Spinal cord (tissue), 10 donors: ENCODE results near the gene MBD4. TPM values are rescaled to one million over a fixed set of nuclear protein-coding genes. Genes with fewer than 3 reads are reported as not detected.
"Not testable (repeated sequence)": the region's sequence is repeated elsewhere in the genome, so short reads cannot be mapped to it uniquely, and the experiment has no call there.

ENCODE experiments used
- DNase-seq, 6 donors: peaks; one replicate each; pipeline versions ENCODE4 v3.0.0 to v3.0.0-alpha.2; 2013 to 2015; ENCODE audit warnings: low spot score in 6 of 6, low read depth in 4 of 6
- H3K27ac ChIP-seq: one replicate; pipeline ENCODE4 v1.5.1; 2013; ENCODE audit warnings: low read depth, low read length, control low read depth
- H3K27me3 ChIP-seq: one replicate; pipeline ENCODE4 v1.6.1; 2013; ENCODE audit warnings: low read length; ENCODE audit not compliant: control insufficient read depth, insufficient read depth
- H3K36me3 ChIP-seq: one replicate; pipeline ENCODE4 v1.6.1; 2013; ENCODE audit warnings: low read length; ENCODE audit not compliant: control insufficient read depth, insufficient read depth
- H3K4me1 ChIP-seq: one replicate; pipeline ENCODE4 v1.6.1; 2013; ENCODE audit warnings: low read length; ENCODE audit not compliant: control insufficient read depth, insufficient read depth
- H3K4me3 ChIP-seq: one replicate; pipeline ENCODE4 v1.5.1; 2013; ENCODE audit warnings: low read depth, low read length, control low read depth
- H3K9me3 ChIP-seq: one replicate; pipeline ENCODE4 v1.6.1; 2013; ENCODE audit warnings: low read length; ENCODE audit not compliant: control insufficient read depth, insufficient read depth
- WGBS: methylation state at CpG from one replicate; pipeline ENCODE4 v1.1.5; 2013; ENCODE audit warnings: missing lambda C conversion rate; ENCODE audit not compliant: insufficient coverage; 5-methylcytosine and 5-hydroxymethylcytosine counted together
- long read RNA-seq, 4 donors: transcript quantifications; one replicate each; lab custom pipeline, GENCODE V29; 2026
- polyA plus RNA-seq, 2 donors: library from polyadenylated mRNA; unstranded; fragments of 120-200 nt; gene quantifications; one replicate each; pipeline ENCODE4 v1.2.1, GENCODE V29; 2013; ENCODE audit not compliant: insufficient read length in 2 of 2
- total RNA-seq, 2 donors: library from RNA; depleted of rRNA in 1 of 2; stranded (reverse); fragments of 120-200 nt in 1 of 2; fragments of >200 nt in 1 of 2; gene quantifications; one replicate each; pipeline versions ENCODE4 v1.2.3 to v1.2.4, GENCODE V29; 2013 to 2014
- donor health status: healthy.

Gene MBD4
- 10 to 100 TPM; 25.1 to 35.2 TPM for total RNA-seq
- polyA plus RNA-seq = 10 to 100 TPM; 30.4 to 32.1 TPM
- long read RNA-seq, donor 1, partial matches to known transcripts = 0 of 5 reads
- long read RNA-seq, donor 1, other reads (novel, unspliced or antisense) = 0 of 5 reads
- long read RNA-seq, donor 2, partial matches to known transcripts = 0 of 2 reads
- long read RNA-seq, donor 2, other reads (novel, unspliced or antisense) = 0 of 2 reads
- long read RNA-seq, donor 3, partial matches to known transcripts = 0 of 3 reads
- long read RNA-seq, donor 3, other reads (novel, unspliced or antisense) = 0 of 3 reads
- long read RNA-seq, donor 4, partial matches to known transcripts = 26 of 33 reads
- long read RNA-seq, donor 4, other reads (novel, unspliced or antisense) = 0 of 33 reads

DNA sequence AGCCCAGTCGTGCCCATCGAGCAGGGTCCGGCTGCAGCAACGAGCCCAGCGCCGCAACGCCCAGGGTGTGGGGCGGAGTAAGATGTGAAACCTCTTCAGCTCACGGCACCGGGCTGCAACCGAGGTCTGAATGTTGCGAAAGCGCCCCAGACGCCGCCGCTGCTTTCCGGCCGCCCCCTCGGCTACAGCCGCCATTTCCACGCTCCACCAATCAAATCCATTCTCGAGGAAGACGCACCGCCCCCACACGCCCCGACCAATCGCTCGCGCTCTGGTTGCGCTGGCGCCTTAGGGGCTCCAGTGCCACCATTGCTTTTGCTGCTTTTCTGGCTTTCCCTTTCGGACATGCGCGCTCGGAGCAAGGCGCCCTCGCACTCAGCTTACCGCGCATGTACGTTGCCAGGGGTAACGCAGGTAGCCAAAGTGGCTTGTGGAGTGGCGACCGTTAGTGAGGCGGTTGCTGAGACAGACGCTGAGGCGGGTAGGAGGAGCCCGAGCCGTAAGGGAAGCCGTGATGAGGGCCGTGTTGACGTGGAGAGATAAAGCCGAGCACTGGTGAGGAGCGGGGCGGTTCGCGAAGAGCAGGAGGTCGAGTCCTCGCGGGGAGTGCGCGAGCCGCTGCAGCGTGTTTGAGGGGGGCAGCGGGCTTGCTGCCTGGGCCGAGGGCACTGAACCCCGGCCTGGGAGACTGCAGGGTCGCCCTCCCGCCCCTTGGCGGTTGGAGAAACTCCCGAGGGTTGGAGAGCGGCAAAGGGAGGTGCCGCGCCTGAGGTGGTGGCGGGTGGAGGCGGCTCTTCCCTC is at the start of gene MBD4, which contains the start of gene IFT122:
MBD4 (minus strand) TSS at position 132 of the 801 bp plus-strand sequence; CDS start at position 17, 115 bp downstream.
IFT122 (plus strand) TSS at position 408 of the 801 bp plus-strand sequence; CDS start at position 515, 107 bp downstream.
- no peaks in the 10 kb centered on the region for H3K9me3 ChIP-seq
- H3K27ac ChIP-seq = peak within 1 kb of the TSS; percentile 88
- no peaks in the 10 kb centered on the region for H3K36me3 ChIP-seq
- H3K27me3 ChIP-seq = no peaks in the 10 kb centered on the region
- H3K4me1 ChIP-seq = peaks cover 12% of the 10 kb centered on the region
- peak within 1 kb of the TSS; percentile 95 for H3K4me3 ChIP-seq
- under 1% methylated on average over 75 of the region's 75 CpGs for WGBS
- peak; percentile 93 to 100 (median 96) for DNase-seq

DNA sequence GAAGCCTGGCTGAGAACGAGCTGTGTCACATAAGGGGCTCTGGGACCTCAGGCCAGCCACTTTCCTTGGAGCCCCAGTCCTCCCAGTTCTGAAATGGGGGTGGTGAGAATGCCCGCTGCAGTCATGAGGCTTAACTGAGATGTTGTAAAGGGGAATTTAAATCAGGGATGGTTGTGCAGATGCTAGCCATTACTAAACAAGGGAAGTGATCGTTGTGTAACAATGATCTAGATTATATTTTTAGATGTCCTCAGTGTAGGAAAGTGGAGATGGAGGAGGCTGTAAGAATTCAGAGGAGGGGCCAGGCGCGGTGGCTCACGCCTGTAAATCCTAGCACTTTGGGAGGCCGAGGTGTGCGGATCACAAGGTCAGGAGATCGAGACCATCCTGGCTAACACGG is 49.5 kb upstream of the MBD4 start:
- H3K27ac ChIP-seq, H3K4me3 ChIP-seq, H3K9me3 ChIP-seq, DNase-seq, H3K27me3 ChIP-seq: not testable (repeated sequence)
- Histone ChIP-seq H3K36me3 (peaks cover 28% of the 10 kb centered on the region), H3K4me1 (peaks cover 37% of the 10 kb centered on the region)
- 96% methylated on average over 3 of the region's 10 CpGs for WGBS

DNA sequence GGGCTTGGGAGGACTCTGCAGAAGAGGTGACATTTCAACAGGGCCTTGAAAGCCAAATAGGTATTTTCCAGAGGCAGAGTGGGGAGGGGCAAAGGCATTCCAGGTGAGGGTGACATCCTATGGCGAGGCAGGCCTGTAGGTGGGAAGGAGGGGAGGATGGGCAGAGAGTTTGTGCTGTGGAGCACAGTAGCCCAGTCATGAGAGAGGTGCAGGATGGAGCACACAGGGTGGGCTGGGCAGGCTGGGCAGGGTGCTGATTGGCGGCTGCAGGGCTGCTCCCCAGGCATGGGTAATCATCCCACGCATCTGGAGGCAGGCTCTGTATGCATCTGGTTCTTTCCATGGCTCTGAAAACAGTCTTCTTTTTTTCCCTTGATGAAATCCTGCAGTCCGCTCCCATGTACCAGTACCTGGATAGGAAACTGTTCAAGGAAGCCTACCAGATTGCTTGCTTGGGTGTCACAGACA is 48.2 kb upstream of the MBD4 start:
- Histone ChIP-seq H3K4me1 (peaks cover 37% of the 10 kb centered on the region), H3K36me3 (peaks cover 29% of the 10 kb centered on the region)
- H3K27ac ChIP-seq, DNase-seq, H3K4me3 ChIP-seq, H3K9me3 ChIP-seq, H3K27me3 ChIP-seq: not testable (repeated sequence)
- WGBS = 83% methylated on average over 4 of the region's 4 CpGs

DNA sequence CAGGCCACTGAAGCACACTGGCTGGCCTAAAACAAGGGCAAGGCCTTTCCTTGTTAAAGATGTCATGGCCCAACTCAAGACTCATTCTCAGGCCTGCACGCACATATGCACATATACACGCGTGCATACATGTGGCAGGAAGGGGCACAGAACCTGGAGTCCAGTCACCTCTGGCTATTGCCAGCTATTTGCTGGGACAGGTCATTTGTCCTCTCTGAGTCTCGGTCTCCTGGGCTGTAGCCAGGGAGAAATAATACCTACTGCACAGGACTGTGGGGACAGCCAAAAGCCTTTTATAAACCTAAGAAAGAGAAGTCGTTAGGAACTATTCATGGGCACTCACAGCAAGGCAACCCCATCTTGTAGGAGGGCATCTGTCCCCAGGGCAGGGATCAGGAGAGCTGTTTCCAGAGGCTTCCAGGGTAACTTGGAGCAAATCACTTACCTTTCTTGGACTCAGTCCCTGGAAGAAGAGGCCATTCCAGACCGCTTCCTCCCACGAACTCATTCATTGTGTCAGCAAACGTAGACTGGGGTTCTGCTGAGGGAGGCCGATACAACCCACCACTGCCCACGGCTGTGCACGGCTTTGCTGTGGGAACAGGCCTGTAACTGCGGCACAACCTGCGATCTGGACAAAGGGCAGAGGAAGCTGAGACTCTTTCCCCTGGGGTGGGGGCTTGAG is 47.6 kb upstream of the MBD4 start:
- no peaks in the 10 kb centered on the region for H3K27me3 ChIP-seq
- 70% methylated on average over 12 of the region's 13 CpGs for WGBS
- no peaks in the 10 kb centered on the region for H3K9me3 ChIP-seq
- H3K4me3 ChIP-seq = no peak overlapping the region
- H3K27ac ChIP-seq = peak overlapping the region; percentile 33
- peaks cover 43% of the 10 kb centered on the region for H3K4me1 ChIP-seq
- H3K36me3 ChIP-seq = peaks cover 24% of the 10 kb centered on the region
- DNase-seq = peak in 1 of 6 donors; percentile 26

DNA sequence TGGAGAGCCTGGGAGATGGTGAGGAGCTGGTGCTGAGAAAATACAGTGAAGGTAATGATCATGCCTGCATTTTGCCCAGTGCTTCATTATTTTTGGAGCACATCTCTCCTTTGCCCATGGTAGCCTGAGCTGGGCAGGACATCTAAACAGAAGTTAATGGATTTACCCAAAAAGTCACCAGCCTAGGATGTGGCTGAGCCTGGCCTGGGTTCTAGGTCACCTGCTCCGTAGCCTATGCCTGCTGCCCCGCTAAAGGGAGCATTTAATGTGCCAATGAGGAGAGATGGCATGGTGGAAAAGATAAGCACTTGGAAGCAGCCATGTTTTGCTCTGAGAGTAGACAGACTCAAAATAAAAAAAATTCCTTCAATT is 46.9 kb upstream of the MBD4 start:
- peaks cover 50% of the 10 kb centered on the region for H3K4me1 ChIP-seq
- no peak overlapping the region for H3K4me3 ChIP-seq
- DNase-seq = no peak
- peaks cover 25% of the 10 kb centered on the region for H3K36me3 ChIP-seq
- peak overlapping the region; percentile 33 for H3K27ac ChIP-seq
- H3K9me3 ChIP-seq = no peaks in the 10 kb centered on the region
- 86% methylated on average over 1 of the region's 2 CpGs for WGBS
- H3K27me3 ChIP-seq = no peaks in the 10 kb centered on the region

DNA sequence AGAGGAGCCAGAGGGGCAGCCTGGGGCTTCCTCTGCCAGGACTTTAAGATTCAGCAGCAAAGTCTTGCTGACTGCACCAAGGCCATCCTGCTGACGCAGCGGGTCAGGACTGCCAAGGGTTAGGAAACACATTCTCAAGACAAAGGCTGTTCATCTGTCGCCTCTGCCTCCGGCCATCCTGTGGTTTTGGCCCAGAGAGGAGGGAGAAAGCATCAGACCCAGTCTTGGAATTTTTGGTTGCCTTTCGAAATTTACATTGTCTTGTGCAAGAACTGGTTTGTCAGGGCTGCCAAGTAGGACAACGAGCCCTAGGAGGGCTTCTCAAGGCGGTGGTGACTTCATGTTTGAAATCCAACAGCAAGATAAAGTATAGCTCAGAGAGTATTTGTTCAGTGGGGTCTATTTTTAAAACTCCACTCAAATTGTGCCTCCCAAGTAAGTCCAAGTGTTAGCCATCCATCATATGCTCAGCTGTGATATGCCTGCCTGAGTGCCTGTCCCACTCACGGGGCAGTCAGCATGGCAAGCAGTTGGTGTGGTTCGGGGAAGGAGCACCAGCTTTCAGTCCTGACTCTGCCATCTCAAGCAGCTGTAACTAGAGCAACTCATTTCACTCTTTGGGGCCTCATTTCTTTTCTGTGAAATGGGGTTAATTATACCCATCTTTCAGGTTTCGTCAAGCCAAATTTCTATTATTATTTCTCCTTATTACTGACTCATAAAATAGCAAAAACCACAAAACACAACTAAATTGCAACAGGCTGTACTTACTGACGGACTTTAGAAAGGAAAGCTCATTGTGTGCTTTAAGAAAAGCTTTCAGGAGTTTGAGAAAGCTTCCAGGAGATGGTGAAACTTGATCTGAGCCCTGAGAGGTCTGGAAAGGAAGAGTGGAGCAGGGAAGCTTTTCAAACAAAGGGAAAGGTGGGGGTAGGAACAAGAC is 46.2 kb upstream of the MBD4 start:
- Histone ChIP-seq H3K27me3 (no peaks in the 10 kb centered on the region), H3K4me1 (peaks cover 56% of the 10 kb centered on the region), H3K9me3 (no peaks in the 10 kb centered on the region), H3K36me3 (peaks cover 26% of the 10 kb centered on the region), H3K4me3 (no peak overlapping the region), H3K27ac (peak overlapping the region; percentile 6)
- 58% methylated on average over 7 of the region's 11 CpGs for WGBS
- DNase-seq = peak in 1 of 6 donors; percentile 45

DNA sequence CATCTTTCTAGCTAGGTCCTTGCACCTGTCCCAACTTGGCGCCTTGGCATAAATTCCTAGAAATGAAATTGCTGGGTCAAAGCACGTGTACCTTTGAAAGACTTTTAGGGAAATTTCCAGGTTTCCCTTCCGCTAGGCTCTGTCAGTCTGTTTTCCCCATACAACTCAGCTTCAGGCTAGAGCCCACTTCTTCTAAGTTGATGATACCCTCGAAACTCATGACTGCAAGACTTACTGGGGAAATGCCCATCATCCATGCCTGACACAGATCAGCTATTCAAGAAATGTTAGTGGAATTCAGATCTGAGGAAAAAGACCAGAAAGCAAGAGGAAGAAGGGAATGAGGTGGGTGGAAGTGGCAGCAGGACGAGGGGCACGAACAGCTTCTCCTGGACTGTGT is 45.4 kb upstream of the MBD4 start:
- H3K9me3 ChIP-seq, H3K27ac ChIP-seq, H3K27me3 ChIP-seq, DNase-seq, H3K4me3 ChIP-seq: not testable (repeated sequence)
- peaks cover 26% of the 10 kb centered on the region for H3K36me3 ChIP-seq
- WGBS = 79% methylated on average over 3 of the region's 6 CpGs
- peaks cover 54% of the 10 kb centered on the region for H3K4me1 ChIP-seq

DNA sequence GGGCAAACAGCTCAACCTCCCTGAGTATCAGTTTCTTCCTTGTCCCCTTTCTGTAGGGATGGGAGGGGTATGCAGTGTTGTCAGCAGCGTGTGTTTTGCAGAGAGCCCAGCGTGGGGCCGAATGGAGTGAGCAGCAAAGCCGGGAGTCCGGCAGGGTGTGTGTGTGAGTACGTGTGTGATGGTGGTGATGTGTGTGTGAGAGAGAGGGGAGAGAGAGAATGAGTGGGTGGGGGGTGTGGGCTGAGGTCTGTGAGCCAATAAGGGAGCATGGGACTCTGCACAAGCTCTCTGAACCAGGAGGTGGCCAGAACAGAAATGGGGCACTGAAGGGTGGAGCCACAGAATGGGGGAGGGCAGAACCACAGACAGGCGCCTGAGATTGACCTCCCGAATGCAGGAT is 44.1 kb upstream of the MBD4 start:
- WGBS = 67% methylated on average over 7 of the region's 8 CpGs
- Histone ChIP-seq H3K4me3 (no peak overlapping the region), H3K27ac (no peak overlapping the region), H3K36me3 (peaks cover 30% of the 10 kb centered on the region), H3K4me1 (peaks cover 54% of the 10 kb centered on the region), H3K27me3 (no peaks in the 10 kb centered on the region), H3K9me3 (no peaks in the 10 kb centered on the region)
- no peak for DNase-seq
